ENCODE data around the gene KIAA0753.

The KIAA0753 gene

DNA sequence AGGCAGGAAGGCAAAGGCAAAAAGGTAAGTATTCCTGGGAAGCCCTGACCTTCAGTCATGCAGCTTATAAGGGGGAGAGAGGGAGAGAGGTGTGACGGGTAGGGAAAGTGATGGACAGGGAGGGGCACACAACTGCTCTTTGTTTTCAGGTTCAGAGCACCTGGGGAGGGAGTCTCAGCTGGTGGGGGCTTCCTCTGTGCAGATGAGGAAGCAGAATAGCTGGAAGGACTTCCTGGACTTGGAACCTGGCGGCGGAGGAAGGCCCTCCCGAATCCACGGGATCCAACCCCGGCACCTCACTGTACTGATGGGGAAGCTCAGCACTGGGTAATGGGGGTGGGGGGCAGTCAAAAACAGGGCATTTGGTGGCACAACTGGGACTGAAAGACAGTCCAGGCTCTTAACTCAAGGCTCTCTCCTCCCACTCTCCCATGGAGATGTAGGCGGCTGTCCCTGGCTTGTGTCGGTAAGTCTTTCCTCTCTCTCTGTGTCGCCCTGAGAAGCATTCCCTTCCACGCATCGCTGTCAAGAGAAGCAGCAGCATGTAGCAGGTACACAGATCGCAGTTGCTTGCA, 72.2 kb downstream of the KIAA0753 start:
- DNase-seq = no peak

DNA sequence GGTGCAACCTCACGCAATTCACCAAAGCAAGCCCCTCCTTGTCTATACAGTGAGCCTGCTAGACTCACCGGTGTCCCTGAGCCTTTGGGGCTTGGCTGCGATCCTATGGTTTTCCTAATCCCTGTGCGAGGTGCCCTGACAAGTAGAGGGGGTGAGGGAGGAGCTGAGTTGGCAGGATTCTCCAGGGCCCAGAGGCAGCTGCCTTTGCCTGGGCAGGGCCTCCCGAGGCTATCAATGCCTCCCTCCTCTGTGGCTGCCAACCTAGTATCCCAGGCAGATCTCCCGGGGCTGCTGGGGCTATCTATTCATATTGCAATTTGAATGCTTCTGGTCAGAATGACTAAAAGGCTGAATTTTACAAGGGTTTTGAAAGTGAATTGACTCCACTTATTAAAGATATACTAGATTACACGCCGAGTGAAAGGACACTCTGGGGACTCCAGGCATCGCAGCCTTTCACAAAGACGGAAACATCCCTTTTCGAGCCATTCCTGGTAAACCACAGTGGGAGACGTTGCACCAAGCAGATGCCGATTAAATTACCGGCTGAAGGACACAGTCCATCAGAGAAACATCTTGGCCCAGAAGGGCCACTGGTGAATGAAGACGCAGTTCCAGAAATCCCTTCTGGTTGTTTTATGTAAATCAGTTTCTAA, 72.9 kb downstream of the KIAA0753 start:
- no peak for DNase-seq

DNA sequence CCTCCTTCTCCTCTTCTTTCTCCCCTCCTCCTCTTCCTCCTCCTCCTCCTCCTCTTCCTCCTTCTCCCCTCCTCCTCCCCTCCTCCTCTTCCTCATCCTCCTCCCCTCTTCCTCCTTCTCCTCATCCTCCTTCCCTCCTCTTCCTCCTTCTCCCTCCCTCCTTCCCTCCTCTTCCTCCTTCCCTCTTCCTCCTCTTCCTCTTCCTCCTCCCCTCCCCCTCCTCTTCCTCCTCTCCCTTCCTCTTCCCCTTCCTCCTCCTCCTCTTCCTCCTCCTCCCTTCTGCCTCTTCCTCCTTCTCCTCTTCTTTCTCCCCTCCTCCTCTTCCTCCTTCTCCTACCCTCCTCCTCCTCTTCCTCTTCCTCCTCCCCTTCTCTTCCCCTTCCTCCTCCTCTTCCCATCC, 79.1 kb downstream of the KIAA0753 start:
- no peak for DNase-seq

DNA sequence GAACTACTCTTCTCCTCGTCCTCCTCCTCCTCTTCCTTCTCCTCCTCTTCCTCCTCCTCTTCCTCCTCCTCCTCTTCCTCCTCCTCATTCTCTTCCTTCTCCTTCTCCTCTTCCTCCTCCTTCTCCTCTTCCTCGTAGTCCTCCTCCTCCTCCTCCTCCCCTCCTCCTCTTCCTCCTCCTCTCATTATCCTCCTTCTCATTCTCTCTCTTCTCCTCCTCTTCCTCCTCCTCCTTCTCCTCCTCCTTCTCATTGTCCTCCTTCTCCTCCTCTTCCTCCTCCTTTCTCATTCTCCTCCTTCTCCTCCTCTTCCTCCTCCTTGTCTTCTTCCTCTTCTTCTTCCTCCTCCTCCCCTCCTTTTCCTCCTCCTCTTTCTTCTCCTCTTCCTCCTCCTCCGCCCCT, 80.0 kb downstream of the KIAA0753 start:
- no peak for DNase-seq

DNA sequence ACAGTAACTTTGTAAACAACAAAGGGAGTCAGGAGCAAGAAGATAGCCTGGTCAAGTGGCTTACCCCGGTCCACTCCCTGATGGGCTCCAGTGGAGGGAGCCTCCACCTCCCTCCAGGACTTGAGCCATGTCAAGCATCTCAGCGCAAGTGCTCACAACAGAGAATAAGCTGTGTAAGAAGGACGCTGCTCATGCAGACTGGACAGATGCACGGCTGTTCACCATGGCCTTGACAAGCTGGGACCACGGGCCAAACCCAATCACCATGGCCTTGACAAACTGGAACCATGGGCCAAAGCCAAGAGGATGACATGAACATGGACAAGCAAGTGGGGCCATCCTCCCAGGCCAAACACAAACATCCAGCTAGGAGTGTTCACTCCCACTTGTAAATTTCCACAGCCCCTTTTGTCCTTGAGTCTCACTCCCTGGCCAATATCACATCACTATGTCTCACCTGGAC, 80.7 kb downstream of the KIAA0753 start:
- no peak for DNase-seq

DNA sequence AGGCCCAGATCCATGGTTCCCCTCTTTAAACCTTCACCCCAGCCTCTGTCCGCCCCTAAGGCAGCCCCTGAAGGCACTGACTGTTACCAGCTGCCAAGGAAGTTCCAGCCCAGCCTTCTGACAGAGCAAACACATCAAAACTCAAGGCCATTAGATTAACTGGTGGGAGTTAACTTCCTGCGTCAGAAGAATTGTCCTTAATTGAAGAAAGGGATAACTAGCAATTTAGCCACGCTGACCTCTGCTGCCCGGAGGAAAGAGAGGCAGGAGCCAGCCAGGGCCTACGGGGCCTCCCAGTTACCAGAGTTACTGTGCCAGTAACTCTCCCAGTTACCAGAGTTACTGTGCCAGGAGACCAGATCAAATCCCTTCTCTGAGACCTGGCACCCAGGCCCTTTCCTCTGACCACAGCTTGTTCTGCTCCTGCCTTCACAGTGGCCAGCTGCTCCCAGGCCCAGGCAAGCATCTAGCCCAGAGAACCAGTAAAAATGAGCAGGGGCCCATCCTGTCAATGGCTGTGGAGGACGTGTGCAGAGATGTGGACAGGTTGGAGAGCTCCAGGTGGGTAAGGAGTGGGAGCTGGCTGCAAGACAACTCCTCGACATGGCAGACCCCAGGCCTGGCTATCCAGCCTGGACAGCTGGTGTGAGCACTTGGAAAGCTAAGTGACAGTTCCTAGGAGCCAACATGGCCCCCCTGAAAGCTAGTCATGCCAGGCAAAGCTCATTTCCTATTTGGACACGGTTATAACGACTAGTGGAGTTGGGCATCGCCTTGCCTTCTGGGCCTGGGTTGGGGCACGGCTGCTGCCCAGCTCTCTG, 81.4 kb downstream of the KIAA0753 start:
- DNase-seq = no peak

DNA sequence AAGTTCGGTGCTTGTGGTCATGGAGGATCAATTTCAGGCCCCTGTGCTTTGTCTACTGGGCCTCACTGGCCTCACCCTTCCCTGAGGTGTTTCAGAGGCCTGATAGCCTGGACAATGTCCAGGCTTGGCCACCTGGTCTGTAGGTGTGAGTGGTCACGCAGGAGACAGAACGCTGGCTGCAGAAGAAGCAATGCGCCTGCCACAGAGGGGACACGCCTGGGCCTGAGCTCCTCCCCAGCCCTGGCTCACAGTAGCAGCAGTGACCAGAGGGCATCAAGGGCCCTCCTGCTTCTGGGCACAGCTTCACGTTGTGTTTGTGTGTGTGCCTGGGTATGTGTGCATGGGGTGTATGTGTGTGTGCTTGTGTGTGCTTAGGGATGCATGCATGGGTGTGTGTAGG, 82.2 kb downstream of the KIAA0753 start:
- DNase-seq = no peak

DNA sequence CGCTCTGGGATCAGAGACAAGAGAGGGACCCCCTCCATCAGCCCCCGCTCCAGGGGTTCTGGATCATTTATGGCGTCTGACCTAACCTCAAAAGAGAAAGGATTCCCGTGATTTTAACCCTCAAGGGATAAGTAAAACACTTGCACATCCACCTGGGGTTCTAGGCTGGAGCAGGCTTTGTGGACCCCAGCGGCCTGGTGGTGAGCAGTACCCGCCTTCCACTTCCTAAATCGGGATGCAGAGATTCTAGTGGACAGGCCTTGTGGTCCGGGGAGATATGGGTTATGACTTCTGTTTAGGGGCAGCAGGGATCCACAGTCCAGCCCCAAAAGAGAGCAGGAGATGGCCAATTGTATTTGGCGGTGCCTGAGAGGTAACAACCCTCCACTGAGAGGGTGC, 83.5 kb downstream of the KIAA0753 start:
- no peak for DNase-seq

DNA sequence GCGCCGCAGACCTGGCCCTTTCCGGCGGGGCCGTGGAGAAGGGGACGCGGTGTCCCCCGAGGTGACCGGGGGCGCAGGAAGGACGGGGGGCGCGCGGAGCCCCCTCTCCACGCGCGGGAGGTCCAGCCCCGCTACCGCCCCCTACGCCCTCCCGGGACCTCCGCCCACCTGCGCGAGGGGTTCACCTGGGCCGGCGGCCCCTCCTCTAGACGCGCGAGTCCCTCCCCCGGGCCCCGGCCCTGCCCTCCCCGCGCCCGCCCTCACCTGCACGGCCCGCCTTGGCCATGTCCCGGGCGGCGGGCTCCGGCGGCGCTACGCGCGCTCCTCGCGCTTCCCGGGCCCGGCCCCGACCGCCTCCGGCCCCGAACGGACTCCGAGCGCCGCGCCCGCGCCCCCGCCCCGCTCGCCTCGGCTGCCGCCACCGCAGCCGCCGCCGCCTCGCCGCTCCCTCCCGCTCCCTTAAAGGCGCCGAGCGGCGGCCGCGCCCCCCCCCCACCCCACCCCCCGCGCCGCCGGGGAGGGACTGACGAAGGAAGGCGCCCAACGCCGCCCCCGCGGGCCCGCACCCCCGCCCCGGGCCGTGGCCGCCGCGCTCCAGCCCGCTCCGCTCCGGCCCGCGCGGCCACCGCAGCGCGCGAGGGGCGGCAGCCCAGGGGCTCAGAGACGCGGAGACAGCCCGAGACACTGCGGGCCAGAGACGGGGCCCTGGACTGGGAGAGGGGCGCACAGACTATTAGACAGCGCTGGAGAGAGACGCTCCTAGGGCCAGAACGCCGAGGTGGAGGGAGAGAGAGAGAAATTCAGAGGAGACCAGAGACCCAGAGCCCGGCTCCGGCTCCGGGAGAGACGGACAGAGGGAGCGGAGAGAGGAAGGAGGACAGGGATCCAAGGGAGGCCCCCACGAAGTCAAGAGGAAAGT, 84.1 kb downstream of the KIAA0753 start, which contains the start of gene PITPNM3:
Gene PITPNM3, minus strand, starts transcription at position 435 of the 919 bp plus-strand sequence. Its CDS starts 149 bp downstream, at position 286.
- DNase-seq = peak; percentile 11

DNA sequence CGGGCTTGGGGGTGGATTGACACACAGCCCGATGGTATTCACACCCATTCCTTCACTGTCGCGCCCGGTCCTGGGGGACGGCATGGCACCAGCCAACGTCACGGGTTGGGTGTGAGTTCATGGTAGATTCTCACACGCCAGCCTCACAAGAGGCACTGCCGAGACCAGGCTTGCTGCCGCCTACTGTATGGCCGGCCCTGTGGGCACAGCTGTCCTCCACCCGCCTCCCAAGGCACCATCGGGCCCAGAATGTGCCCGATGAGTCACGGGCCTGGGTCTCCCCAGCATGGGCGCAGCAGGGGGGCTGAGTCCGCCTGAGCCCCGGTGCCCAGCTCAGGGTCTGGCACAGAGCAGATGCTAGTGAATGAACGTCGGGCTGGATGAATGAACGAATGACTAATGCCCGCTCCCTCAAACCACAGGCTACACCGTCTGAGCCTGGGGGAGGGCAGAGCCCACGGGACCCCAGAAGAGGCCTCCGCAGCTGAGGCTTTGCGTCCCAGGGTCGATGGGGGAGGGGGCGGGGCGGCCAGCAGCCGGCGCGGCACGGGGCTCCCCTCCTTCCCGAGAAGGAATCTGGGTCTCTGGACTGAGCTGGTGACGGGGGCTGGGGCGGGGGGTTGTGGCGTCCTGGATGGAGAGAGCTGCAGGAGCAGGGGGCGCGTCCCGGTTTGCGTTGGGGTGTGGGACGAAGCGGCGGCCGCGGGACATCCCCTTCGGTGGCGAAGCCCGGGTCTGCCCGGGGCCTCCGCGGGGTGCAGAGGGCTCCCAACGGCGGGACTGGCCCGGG, 85.0 kb downstream of the KIAA0753 start:
- DNase-seq = peak; percentile 45

DNA sequence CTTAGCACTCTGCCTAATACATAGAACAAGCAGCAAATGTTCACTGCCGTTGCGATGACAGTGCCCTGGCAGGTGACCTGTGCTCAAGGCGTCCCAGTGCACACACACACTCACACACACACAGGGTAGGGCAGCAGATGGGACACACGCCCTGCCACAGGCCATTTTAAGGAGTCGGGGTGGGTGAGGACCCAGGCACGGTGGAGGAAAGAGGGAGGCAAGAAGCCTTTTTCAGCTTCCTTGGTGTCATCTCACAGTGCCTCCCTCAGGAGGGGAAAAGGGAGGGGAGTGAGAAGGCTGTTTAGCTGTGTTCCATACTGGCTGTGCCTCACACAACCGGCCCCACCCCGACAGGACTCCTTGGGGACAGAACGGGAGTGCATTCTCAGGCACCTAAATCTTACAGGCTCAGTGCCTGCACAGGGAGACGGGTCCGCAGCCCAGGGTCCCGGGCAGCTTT, 85.6 kb downstream of the KIAA0753 start:
- DNase-seq = peak; percentile 10

DNA sequence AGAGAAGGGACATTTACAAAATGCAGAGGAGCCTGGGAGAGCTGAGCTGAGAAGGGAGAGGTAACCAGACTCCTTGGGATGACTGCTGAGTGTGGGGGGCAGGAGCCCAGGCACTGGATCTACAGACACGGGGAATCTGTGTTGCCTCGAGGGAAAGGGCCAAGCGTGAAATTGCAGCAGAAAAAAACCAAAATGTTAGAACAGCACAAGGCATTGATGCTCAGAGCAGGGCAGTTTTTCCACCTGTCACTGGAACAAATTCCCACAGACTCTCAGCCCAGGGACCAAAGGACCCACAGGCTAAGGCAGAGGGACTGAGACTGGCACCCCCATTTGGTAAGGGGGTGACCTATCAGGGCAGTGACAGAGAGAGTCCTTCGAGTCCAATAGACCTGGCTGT, 86.2 kb downstream of the KIAA0753 start:
- no peak for DNase-seq

DNA sequence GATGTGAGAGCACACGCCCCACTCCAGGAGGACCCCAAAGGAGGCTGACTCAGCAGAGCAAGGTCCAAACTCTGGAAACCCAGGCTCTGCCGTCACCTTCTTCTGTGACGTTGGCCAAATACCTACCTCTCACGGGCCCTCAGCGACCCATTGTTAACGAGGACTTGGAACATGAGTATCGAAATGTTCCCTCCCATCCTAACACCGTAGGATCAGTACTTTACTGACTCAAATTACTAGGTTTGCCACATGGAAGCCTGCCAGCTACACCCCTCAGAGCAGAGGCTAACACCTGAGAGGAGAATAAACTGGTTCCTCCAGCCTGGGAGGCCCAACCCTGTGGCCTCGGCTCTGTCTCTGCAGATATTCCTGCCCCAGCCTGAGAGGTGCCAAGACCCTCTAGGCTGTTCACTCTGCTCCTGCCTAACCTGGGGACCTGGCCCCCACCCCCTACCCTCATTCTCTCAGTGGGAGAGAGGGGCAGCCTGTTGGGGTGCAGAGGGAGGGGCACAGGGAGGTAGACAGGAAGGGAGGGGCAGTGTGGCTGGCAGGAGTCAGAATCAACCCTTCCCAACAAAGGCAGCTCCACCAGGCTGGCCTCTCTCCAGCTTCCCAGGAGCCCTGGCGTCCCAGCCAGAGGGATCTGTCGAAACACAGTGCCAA, 88.5 kb downstream of the KIAA0753 start:
- DNase-seq = no peak

DNA sequence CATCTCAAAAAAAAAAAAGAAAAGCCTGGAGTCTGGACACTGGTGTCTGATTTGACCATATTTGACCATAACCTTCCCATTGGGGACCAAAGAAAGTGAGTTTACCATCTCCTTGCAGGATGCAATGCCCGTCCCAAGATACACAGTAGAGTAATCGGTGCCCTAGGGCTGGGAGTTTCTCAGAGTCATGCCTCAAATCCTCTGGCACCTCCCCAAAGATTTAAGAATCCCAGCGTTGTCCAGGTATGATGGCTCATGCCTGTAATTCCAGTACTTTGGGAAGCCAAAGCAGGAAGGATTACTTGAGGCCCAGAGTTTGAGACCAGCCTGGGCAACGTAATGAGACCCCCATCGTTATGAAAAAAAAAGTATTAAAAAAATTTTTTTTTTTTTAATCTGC, 89.2 kb downstream of the KIAA0753 start:
- DNase-seq = no peak

DNA sequence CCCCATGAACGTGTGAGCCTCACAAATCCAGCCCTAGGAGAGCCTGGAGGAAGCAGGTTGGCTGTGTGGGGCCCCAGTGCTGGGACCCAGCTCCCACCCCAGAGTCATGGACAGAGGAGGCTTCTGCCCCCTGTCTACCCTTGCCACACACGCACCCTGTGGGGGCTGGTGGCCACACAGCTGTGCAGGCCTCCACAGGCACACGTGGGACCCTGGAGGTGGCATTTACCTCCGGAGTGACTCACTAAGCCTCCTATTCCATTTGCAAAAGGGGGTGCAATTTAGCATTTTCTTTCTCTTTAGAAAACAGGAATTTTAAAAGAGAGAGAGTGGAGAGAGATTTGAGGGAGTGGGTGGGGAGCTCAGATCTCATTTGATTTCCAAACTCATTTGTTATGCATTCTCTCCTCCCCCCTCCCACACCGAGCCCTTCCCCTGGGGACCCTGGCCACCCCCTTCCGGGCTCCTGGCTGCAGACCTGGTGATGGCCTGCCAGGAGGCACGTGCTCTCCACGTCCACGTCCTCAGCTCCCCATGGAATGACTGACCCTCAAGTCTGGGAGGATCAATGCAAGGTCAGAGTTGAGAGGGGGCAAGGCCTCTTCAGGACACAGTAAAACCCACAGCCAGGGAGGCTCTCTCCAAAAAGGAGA, 91.0 kb downstream of the KIAA0753 start:
- no peak for DNase-seq

DNA sequence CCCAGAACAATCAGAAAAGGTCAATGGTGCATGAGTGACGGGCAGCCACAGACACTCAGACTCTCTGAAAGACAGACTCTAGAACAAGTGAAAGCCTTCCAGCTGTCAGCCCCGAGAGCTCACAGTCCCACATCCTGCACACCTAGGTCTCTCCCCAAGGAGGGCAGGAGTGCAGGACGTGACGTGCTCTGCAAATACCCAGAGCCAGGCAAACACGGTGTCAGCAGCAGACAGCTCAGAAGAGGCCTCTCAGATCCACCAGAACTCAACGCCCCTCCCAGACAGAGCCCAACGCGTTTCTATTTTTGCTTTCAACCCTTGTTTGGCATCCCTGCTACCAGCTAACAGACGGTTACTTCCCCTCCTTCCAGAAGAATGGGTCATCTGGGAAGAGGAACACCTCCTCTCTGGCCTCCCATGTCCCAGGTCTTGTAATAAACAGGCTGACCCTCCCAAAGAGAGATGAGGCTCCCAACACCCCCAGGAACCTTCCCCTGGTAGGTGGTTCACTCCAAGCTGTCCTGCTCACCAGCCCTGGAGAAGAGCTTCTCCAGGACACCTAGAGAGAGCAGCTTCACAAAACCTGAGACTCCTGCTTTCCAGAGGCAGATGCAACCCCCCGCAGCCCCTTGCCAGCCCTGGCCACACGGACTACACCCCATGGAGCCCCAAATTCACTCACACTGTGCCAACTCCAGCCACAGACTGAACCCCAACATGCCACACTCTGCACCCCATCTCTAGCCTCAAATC, 91.8 kb downstream of the KIAA0753 start:
- no peak for DNase-seq

DNA sequence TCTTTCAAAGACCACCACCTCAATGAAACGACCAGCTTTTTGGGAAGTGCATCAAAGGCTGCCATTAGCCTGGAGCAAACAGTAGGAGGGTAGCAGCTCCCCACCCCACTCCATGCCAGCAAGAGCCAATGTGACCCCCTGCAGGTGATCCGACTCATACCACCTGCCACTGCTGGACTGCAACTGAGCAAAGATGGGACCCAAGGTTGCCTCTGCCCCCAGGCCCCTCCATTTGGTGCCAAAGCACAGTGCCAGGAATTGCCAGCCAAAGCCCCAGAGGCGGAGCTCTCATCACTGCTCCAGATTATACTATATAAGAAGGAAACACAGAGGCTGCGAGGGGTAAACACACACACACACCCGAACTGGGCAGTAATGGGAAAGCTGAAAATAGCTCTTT, 92.5 kb downstream of the KIAA0753 start:
- DNase-seq = peak; percentile 7

DNA sequence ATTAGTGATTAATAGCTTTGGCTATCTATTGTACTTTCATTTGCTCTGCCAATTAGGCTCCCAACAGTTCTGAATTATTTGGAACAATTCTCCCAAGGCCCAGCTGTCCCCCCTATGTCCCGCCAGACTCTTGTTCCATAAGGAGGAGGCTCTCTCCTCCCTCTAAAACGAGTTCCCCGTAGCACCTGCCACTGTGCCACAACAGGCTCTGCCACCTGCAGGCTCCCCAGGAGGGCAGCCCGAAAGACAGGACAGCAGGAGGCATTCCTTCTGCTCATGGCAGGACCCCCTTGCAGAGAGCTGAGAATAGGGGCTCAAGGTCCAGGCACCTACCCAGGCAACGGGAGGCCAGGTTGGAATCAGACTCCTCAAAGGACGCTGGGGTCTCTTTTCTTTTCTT, 93.2 kb downstream of the KIAA0753 start:
- DNase-seq = no peak

DNA sequence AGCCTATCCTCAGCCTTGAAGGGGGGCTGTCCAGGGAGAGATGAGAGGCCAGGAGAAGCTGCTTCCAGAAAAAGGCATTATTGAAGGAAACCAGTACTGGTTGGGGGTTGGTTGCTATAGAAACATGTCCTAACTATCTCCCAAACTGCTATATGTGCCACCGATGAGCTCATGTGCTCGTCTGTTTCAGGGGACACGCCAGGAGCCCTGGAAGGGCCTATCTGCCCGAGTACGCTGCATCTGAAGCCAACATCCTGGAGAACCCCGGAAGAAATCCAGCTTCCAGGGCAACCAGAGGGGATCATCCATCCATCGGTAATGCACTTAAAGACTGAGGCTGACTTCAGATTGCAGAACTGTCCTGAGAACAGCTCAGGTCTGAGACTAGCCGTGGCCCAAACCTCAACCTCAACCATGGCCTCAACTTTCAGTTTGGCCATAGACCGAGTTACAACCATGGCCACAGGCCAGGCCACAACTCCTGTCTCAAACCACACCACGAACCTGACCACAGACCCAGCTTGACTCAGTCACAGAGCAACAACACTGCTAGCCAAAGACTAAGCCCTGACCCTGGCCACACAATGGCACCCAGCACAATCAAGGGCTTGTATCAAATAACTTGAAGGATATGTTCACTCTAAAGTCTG, 94.3 kb downstream of the KIAA0753 start:
- DNase-seq = peak; percentile 29
